ENCODE measurements around the gene RASA2.
"Not testable (repeated sequence)": the region's sequence is repeated elsewhere in the genome, so short reads cannot be mapped to it uniquely, and the experiment has no call there.

Gene RASA2

DNA sequence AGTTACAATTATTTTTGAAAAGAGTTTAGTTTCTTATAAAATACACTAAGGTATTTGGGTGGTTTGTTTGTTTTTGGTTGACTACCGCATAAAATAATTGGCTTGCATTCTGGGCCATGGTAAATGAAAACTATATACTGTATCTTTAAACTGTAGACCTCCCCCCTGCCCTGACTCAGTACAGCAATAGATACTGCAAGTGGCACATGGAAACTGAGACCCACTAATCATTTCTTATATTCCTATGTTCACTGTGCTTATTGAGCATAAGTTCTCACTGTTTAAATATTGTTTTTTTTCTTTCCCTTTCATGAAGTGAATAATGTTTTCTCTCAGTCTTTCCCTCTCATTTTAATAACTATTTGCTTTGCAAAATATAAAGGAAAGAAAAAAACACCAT is 45.8 kb downstream of the RASA2 start:
- no peak for DNase-seq

DNA sequence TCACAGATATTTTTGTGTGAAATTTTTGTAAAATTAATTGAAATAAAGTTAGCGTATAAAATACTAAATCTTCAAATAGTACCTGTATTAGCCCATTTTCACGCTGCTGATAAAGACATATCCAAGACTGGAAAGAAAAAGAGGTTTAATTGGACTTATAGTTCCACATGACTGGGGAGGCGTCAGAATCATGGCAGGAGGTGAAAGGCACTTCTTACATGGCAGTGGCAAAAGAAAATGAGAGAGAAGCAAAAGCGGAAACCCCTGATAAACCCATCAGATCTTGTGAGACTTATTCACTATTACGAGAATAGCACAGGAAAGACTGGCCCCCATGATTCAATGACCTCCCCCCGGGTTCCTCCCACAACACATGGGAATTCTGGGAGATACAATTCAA is 49.2 kb downstream of the RASA2 start:
- not testable (repeated sequence) for DNase-seq

DNA sequence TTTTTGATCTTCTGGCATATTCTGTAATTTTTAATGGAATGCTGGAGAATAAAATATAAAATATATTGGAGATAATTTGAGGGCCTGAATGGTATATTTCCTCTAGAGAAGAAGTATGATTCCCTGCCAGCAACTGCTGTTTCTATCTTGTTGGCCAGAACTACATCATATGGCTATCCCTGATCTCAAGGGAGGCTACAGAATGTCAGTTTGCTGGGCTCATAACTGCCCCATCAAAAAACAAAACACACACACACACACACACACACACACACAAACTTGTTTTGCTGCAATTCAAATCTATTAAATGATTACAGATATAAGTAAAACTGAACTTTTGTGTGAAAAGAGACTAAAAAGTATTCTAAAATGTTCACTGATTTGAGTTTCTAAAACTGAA is 51.0 kb downstream of the RASA2 start:
- DNase-seq = no peak

DNA sequence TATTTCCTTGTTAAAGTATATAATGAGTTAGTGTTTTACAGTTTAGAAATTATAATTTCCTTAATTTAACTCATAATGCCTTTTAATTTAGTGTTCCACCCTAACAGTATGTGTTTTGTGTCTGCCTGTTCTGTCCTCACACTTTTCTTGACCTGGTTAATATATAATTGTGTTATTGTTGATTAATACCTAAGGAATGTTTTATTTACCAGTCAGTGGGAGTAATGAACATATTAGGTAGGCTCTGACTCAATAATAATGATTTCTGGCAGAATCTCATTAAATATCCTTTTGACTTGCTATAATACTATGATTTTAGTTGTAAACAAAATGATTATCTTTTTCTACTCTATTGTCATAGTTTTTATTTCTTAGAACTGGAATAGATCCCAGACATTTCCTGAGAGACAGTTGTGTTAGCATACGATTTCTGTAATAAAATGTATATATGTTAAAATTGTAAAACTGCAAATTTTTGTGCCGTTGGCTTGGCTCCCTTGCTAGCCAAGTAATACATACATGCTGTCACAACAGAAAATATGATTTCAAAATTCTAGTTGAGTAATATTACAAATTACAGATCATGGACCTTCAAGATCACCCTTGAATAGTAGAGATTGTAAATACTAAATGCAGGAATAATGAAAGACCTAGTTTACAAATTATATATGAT is 51.9 kb downstream of the RASA2 start:
- no peak for DNase-seq

DNA sequence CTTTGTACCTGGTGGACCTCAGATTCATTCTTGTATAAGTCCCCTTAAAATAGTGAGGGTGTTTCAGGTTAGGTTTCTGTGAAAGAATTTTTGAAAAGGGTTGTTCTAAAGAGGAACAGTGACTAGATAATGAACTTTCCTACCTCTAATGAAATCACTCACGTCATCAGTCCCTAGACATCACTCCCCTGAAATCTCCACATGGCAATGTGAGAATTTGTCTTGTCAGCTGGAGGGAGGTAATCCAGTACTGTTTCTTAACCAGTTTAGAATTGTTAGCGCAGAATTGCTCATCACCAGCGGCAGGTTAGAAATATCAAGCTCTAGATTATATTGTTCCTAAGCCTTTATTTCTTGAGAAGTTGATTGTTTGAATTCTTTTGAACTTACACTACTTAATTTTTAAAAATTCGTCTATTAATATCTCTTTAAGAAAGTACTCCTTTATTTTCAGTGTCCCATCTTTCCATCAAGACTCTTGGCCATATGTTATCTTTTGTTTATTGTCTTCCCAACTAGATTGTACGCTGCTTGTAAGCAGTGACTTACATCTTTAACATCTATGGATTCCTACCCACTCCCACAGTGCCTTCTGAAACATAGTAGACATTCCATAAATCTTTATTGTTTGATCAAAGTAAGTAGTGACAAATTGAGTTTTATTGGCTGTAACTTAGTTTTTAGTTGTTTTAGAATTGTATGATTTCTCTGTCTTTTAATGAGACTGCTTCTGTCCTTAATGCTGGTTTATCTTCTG is 52.8 kb downstream of the RASA2 start:
- DNase-seq = no peak

DNA sequence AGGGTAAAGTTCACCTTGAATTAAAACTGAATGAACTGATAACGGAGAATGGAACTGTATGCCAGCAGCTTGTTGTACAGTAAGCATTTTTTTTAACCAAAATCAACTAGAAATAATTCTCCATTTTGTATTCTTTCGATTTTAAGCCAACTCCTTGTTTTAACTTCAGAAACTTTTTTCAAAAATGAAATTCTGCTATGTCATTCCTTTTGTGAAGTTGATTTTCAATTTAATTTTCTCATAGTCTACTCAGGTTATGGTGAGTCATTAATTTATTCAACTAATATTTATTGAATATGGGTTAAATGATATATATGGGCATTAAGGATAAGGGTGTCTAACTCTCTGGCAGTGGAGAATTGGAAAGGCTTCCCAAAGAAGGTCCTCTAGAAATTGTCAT is 53.7 kb downstream of the RASA2 start:
- DNase-seq = no peak

DNA sequence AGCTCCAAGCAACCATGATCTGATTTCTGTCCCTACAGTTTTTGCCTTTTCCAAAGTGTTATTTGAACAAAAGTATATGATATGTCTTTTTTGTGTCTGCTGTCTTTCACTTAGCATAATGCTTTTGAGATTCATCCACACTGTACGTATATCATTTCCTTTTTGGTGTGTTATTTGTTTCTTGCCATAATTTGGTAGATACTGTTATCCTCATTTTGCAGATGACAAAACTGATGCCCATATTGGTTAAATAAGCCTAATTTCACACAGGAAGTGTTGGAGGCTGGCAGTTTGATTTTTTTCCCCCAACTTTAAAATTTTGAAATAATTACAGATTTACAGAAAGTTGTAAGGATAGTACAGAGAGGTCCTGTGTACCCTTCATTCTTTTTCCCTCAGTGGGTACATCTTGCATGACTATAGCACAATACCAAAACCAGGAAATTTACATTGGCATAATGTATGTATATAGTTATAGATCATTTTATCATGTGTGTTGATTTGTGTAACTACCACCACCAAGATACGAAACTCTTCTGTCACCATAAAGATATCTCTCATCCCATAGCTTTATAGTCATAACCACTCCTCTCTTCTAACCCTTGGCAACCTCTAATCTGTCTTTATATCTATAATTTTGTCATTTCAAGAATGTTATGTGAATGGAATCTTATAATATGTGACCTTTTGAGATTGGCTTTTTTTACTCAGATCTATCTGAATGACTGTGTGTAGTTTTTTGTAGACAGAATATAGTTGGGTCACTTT is 55.6 kb downstream of the RASA2 start:
- no peak for DNase-seq

DNA sequence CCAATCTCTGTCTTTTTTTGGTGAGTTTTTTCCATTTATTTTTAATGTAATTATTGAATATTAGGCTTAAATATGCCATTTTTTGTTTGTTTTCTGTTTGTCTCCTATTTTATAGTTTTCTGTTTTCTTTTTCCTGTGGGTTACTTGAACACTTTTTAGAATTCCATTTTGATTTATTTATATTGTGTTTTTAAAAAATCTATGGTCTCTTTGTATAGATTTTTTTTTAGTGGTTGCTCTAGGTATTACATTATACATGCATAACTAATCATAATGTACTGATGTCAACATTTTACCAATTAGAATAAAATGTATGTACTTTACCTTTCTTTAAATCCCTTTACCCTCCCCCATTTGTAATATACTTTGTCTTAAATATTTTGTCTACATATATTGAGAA is 56.2 kb downstream of the RASA2 start:
- DNase-seq = no peak

DNA sequence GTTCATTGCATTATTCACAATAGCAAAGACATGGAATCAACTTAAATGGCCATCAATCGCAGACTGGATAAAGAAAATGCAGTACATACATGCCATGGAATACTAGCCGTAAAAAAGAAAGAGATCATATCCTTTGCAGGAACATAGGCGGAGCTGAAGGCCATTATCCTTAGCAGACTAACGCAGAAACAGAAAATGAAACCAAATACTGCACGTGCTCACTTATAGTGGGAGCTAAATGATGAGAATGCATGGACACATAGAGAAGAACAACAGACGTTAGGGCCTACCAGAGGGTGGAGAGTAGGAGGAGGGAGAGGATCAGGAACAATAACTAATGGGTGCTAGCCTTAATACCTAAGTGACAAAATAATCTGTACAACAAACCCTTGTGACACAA is 57.9 kb downstream of the RASA2 start:
- no peak for DNase-seq

DNA sequence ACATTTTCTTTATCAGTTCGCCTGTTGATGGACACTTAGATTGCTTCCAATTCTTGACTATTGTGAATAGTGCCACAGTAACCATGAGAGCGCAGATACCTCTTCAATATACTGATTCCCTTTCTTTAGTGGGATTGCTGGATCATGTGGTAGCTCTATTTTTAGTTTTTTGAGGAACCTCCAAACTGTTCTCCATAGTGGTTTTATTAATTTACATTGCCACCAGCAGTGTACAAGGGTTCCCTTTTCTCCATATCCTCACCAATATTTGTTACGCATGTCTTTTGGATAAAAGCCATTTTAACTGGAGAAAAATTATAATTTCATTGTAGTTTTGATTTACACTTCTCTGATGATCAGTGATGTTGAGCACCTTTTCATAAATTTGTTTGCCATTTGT is 59.3 kb downstream of the RASA2 start:
- no peak for DNase-seq

DNA sequence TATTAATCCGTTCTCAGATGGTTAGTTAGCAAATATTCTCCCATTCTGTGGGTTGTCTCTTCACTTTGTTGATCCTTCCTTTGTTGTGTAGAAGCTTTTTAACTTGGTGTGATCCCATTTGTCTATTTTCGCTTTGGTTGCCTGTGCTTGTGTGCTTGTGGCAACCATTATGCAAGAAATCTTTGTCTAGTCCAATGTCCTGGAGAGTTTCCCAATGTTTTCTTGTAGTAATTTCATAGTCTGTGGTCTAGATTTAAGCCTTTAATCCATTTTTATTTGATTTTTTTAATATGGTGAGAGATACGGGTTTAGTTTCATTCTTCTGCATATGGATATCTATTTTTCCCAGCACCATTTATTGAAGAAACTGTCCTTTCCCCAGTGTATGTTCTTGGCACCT is 59.8 kb downstream of the RASA2 start:
- no peak for DNase-seq

DNA sequence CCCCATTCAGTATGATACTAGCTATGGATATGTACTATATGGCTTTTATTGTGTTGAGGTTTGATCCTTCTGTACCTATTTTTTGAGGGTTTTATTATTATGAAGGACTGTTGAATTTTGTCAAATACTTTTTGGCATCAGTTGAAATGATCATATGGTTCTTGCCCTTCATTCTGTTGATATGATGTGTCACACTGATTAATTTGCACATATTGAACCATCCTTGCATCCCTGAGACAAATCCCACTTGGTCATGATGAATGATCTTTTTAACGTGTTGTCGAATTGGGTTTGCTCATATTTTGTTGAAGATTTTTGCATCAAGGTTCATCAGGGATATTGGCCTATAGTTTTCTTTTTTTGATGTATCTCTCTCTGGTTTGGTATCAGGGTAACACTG is 61.0 kb downstream of the RASA2 start:
- DNase-seq = no peak

DNA sequence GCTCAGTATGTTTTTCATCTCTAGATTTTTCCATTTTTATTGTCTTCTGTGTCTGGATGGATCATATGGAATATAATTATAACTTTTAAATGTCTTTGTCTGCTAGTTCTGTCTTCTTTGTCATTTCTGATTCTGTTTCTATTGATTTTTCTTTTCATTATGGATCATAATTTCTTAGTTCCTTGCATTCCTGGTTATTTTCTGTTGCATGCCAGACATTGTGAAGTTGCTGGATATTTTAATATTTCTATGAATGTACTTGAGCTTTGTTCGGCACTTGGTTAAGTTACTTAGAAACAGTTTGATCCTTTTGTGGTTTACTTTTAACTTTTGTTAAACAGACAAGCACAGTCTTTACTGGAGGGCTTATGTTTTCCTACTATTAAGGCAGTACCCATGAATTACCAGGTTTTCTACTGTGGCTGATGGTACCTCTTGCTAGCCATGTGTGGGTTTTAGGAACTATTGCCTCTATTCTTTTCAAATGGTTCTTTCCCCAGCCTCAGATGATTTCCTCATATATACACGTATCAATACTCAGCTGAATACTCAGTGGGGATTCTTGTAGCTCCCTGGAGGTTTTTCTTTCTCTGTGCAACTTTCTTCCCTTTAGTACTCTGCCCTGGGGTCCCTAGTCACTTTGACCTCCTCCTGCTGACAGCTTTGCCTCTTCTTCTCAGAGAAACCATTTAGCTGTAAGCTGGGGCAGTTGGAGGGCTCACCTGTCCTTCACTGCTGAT is 64.3 kb downstream of the RASA2 start:
- no peak for DNase-seq

DNA sequence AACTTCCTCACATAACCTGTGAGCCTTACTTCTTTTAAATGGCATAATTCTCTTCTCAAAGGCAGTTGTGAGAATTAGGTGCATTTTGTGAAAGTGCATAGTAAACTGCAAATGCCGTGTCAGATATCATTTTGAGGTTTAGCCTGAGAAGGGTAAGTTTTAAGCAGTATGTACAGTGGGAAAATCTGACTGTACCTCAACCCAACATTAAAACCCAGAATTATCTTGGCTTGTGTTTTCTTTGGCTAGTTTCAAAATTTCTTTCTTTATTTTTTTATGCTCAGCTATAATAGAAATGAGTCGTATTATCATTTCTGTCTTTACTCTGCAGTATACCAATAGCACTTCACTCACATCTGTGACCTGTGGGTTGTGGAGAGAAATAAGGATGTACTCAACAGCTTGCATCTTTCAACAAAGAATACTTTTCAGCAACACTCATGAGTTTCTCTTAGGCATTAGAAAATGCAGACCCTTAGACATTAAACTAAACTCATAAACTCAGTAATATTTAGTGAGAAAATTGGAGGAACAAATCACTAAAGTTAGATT is 65.7 kb downstream of the RASA2 start:
- no peak for DNase-seq

DNA sequence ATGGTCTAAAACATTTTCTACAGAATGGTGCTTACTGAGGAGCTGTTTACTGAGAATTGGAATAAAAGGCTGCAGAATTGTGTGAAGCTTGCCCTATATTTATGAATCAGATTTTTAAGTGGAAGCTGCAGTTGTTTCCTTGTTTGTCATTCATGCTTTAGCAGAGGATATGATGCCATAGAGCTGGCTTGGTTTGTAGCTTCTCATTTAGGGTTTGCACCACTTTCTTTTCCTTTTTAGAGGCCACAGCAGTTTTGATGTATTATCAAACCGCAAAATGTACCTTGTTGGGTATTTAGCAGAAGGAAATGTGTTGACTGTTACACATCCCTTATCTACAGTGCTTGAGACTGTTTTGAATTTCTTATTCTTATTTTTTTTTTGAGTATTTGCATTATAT is 66.2 kb downstream of the RASA2 start:
- DNase-seq = no peak

DNA sequence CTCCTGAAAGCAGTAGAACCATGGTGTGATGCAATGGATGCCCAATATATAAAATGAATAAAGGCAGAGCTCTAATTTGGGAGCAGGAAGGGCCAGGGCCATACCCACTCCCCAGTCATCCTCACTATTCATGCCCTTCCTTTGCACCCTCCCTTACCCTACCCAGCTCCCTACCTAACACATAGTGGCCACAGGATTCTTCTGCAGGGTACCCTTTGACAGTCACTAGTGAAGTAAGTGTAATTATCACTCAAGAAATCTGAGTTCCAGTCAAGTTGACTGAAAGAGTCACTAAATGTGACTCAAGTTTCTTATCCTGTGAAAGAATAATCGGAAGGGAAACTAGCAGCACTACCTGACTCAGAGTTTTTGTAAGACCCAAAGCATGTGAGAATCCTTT is 69.2 kb downstream of the RASA2 start:
- no peak for DNase-seq

DNA sequence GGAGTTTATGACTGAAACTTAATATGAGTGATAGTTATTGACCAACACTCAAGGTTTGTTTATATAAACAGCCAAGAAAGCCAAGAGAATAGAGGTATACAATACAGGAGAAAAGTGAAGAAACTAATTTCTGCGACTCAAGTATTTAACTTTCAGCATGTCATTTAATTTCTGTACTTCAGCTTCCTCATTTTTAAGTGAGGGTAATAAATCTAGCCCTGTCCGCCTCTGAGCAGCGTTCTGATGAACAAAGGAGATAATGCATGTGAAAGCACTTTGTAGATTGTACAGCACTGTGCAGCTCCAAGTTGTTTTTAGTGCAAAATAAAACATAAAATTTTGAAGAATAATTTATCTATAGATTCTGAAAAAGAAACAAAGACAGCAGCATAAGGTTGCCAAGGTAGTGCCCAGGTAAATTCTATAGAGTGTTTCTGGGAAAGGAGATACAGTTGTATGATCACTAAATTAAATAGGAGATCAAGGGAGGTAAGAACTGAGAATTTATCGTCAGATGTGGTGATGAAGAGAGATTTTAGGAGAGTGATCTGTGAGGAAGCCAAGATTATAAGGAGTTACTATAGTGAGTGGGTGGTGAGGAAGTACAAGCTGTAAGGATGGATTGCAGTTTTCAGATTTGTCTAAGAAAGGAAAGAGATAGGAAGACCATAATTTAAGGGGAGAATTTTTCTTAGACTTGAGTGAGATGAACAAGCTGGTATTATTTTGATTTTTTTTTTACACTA is 71.3 kb downstream of the RASA2 start:
- DNase-seq = no peak

DNA sequence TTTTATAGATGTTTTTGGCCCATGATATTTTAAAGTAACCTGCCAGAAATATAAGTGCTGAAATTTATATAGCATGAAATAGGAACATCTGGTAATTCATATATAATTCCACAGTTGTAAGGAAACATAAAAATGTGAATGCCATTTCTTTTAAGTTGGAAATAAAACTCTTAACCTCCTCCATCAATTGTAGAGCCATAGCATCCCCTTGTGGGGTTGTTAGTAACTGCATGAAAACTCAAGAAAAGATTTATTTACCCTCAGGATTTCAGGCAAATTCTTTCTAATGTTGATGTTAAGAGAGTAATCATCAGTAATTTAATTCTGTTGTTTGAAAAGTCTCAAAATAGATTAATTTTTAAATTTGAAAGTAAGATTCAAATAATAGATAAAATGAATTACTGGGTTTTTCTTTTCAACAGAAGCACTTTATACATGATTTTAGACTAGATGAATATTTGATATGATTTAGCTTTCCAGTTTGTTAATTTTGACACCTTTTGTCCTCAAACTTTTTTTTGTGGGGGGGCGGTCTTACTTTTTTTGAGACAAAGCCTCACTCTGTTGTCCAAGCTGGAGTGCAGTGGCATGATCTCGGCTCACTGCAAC is 74.7 kb downstream of the RASA2 start:
- peak in 3 of 56 donors; percentile 2 to 34 (median 32) for DNase-seq

DNA sequence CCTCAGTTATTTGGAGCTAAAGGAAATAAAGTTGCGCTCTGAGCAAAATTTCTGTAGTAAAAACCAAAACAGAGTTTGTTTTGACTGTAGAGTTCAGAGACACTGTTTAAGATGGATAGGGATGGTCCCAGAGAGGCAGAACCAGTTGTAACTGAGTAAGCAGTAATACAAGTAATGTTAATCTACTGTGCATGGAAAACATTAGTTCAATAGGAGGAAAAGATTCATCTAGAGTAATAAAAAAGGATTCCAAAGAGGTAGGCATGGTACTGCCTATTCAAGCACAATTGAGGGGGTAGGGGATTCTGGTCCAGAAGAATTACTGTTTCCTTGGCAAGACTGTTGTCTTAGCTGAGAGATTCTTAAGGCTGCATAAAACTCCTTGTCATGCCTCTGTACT is 77.4 kb downstream of the RASA2 start:
- DNase-seq = no peak

DNA sequence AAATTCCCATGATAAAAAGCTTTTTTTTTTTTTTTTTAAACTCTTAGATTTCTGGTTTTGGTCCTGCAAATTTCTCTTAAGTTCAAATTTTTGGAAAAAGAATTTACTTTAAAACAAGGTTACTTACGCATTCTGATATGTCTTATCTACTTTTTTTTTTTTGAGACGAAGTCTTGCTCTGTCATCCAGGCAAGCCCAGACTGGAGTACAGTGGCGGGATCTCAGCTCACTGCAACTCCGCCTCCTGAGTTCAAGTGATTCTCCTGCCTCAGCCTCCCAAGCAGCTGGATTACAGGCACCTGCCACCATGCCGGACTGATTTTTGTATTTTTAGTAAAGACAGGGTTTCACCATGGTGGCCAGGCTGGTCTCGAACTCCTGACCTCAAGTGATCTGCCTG is 83.2 kb downstream of the RASA2 start:
- no peak for DNase-seq

Data from amygdala (tissue), 56 donors.